GM19240 (cell line): ENCODE results near the gene CDKN2B.
"Not testable (repeated sequence)": the region's sequence is repeated elsewhere in the genome, so short reads cannot be mapped to it uniquely, and the experiment has no call there.

Experiments used
- DNase-seq: peaks from one replicate; pipeline ENCODE4 v3.0.0; 2011; ENCODE audit warnings: low spot score; ENCODE audit not compliant: insufficient read length

The CDKN2B gene, protein sequence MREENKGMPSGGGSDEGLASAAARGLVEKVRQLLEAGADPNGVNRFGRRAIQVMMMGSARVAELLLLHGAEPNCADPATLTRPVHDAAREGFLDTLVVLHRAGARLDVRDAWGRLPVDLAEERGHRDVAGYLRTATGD

DNA sequence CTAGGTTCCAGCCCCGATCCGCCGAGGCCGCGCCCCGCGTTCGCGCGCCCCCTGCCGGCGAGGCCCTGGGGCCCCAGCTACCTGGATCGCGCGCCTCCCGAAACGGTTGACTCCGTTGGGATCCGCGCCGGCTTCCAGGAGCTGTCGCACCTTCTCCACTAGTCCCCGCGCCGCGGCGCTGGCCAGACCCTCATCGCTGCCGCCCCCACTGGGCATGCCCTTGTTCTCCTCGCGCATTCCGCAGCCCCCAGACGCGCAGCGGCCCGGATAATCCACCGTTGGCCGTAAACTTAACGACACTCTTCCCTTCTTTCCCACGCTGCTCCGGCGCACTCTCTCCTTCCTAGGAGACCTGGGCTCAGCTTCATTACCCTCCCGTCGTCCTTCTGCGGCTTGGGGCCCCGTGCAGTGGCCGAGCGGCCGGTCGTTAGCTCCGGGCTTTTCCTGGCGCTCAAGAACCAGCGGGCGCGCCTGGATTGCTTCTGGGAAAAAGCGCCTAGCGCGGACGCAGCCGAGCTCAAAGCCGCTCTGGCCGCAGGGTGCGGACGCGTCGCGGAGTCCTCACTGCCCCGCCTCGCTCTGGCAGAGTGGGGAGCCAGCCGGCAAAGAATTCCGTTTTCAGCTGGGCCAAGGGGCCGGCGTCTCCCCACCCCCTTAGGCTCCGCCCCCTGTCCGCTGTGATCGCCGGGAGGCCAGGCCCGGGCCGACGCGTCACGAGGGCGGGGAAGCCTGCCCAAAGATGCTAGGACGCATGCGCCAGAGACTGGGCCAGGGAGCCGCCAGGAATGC lies at the start of gene CDKN2B:
Gene CDKN2B (minus strand): TSS at position 589 of the 789 bp plus-strand sequence. CDS start 352 bp downstream, at position 237.
- DNase-seq: peak; percentile 56

DNA sequence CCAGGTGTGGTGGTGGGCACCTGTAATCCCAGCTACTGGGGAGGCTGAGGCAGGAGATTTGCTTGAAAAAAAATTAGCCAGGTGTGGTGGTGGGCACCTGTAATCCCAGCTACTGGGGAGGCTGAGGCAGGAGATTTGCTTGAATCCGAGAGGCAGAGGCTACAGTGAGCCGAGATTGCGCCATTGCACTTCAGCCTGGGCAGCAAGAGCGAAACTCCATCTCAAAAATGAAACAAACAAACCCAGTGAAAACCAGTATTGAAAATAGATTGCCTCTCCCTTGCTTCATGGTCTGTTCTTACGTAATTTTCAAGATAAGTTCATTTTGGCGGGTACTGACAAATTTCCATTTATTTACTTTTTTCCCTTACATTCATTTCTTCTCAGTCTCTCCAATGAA lies 48.9 kb upstream of the CDKN2B start:
- DNase-seq: not testable (repeated sequence)

DNA sequence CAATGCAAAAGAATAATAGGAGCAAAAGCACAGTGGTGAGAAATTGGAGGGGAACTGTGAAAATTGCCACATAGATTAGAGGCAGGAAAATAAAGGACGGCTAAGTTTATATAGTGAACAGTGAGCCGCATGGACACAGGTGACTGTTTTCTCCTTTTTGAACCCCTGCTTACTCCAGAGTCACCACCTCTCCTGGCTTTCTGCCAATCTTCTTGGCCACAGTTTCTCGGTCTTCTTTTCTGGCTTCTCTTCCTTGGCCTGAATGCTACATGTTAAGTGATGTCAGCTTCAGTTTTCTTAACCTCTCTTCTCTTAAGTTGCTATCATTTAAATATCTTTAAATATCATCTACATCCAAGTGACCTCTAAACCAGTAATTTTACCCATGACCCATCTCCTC lies 47.3 kb upstream of the CDKN2B start:
- DNase-seq: no peak

DNA sequence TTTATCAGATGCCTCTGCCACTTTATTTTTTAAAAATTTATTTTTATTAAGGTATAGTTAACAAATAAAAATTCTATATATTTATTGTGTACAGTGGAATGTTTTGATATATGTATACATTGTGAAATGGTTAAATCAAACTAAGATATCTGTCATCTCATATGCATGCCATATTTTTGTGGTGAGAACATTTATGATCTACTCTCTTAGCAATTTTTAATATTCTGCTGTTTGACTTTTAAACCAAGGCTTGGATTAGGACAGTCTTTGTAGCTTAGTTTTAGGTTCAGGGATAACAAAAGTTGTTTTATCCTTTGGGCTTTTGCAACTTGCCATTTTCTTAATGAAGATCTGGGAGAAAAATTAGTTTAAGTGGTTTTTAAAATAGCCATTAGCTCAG lies 46.0 kb upstream of the CDKN2B start:
- no peak for DNase-seq

DNA sequence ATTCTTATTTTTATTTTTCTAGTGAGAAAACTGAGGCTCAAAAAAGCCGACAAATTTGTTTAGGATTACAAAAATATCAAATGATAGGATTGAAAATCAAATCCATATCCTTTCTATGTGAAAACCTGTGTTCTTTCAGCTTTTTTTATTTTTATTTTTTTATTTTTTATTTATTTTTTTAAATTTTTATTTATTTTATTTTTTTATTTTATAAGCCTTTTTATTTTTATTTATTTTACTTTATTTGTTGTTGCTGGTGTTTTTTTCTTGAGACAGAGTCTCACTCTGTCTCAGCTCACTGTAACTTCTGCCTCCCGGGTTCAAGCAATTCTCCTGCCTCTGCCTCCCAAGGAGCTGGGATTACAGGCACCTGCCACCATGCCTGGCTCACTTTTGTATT lies 45.4 kb upstream of the CDKN2B start:
- no peak for DNase-seq

DNA sequence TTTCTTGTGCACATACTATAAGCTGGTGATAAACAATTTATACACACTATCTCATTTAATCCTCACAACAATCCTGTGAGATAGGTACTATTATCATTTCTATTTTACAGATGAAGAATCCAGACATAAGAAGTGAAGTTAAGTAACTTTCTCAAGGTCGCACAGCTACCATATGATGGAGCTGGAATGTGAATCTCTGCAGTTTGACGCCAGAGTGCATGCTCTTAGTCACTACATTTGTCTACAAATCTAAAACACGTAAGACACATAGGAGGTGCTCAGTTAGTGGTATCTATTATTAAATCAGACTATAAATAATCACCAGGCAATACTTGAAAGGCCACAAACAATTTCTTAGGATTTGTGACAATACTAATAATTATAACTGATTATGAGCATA lies 45.0 kb upstream of the CDKN2B start:
- no peak for DNase-seq

DNA sequence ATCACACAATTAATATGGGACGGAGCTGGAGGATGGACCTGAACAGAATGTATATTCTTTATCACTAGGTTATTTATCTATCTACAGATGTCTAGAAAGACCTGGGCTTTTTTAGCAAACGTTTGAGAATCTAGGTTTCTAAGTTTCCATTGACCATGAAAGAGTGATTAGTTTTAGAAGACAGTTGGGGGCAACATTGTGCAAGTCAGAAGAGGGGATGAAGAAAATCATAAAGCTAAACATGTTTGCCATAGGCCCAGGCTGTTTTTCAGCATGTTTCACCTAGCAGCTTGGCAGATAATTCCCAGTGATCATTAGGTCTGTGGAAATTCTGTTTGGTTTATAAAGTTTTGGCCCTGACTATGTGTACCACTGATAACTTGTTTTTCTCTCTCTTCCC lies 44.1 kb upstream of the CDKN2B start:
- no peak for DNase-seq

DNA sequence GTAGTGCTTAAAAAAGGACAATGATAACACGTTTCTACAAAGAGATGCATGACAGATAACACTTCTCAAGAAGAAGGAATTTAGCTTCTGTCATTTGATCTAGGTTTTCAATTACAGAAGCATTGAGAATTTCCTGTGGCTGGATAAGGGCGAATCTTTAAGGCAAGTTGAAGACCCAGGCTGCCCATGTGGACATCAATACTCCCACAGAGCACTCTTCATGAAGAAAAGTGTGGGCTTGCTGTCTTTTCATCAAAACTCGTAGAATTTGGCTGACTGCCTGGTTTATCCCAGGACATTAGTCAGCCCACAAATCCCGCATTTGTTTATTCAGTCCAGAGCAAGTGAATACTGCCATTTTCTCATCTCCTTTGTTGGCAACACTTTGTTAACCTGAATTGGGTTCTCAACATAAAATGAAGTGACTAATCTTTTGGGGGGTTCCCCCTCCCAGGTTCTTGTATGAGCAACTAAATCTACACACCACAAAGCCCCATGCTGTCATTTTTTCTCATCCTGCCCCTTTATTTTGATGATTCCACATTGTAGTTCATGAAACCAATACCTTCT lies 43.4 kb upstream of the CDKN2B start:
- no peak for DNase-seq

DNA sequence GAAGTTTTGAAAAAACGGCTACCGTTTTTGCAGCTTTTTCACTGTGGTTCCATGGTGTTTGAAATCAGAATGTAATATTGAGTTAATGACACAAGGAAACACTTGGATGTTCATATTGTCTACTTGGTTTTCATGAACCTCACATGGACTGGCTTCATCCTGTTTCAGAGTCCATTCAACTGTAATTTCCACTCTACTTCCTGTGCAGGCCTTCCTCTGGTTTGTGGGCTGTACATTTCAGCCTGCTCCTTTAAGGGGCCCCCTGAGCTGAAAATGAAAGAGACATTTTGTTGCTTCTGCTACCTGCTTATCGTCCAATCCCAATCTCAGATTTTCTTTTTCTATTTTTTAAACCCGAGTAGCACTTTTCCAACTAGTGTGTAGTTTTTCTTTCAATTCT lies 41.8 kb upstream of the CDKN2B start:
- no peak for DNase-seq

DNA sequence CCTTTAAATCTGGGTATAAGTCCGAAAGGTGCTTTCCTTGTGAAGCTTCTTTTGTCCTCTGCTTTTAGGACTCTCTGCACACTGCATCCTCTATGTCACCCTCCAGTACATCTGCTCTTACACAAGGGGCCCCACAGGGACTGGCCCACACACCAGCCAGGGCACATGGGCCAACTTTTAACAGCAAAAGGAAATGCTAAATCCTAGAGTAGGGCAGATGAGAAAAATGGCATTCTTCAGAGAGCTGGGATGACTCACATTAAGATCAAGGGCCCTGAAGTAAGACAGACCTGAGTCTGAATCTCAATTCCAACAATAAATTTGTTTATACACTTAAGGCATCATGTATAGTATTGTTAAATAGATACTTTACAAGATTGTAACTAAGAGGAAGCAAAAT lies 40.3 kb upstream of the CDKN2B start:
- no peak for DNase-seq

DNA sequence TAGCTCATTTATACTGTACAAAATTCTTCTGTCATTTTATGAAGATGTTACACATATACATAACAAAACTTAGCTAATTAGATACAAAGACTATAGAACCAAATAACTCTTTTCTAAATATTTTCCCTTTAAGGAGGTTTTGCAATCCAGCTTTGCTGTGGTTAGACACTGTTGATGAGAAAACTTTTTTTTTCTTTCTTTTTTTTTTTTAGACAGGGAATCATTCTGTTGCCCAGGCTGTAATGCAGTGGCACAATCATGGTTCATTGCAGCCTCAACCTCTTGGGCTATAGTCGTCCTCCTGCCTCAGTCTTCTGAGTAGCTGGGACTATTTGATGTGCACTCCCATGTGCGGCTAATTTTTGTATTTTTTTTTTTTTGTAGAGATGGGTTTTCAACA lies 38.5 kb upstream of the CDKN2B start:
- DNase-seq: no peak

DNA sequence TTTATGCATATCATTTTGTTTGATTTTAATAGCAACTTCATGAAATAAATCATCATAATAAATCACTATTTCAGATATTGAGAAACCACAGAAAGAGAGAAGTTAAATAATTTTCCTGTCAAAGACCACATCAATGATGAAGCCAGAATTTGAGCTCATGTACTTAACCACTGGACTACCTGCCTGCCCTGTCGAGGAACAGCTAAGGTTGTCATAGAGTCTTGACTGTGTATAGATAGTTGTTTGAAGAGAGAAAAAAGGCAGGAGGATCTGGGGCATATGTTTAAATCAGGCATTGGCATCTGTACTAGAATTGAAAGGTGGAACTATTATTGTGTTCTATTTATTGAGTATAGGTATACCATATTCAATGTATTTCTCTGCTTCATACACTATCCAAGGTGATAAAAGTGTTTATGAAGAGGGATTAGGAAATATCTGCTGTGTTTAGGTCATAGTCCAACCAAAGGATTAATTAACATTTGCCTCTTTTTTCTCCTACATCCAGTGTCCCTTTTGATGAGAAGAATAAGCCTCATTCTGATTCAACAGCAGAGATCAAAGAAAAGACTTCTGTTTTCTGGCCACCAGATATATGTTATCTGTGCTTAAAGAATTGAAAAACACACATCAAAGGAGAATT lies 37.3 kb upstream of the CDKN2B start:
- no peak for DNase-seq

DNA sequence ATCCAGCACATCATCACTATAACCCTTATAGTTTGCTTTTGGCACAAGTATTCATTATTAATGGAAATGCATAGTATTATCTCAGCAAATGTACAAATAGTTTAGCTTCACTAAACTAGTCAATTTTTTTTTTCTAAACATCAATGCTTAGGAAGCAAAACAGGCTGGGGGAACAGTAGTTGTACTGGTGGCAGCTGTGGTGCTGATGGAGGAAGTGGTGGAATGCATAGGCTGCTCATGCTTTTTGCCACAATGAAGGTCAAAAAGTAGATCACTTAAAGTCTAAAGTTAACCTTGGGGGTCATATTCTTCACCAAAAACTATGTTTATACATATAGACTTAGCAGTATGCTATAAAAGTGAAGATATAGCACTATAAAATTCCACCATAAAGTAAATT lies 36.3 kb upstream of the CDKN2B start:
- no peak for DNase-seq

DNA sequence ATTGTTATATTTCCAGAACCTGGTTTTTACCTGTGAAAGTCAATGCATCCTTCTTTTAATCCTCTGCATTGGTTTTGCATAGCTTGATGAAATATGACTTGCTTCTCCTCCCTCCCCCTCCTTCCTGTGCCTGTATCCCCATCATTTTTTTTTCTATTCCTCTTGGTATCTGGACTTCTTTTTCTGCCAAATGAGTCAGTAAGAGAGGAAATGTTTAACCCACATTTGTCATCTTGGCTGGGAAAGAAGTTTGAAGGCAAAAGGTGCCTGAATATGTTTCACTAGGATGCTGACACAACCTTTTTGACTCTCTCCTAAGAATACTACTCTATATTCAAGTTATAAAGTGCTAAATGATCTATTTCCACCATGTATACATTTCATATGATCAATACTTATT lies 35.5 kb upstream of the CDKN2B start:
- DNase-seq: no peak

DNA sequence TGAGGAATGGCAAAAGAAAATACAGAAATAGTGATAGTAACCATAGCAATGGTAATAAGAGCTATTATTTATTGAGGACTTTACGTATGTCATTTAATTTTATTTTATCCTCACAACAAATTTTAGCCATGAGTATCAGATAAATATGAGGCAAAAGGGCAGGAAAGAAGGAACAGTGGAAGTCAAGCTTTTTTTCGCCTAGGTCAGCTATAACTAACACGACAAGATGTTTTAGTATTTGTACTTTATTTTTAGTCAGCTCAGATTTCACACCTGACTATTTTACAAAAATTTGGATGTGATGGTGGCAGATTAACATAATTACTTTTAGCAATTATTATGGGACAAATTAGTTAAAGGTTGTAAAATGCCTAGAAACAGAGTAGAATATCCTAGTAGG lies 34.8 kb upstream of the CDKN2B start:
- no peak for DNase-seq

DNA sequence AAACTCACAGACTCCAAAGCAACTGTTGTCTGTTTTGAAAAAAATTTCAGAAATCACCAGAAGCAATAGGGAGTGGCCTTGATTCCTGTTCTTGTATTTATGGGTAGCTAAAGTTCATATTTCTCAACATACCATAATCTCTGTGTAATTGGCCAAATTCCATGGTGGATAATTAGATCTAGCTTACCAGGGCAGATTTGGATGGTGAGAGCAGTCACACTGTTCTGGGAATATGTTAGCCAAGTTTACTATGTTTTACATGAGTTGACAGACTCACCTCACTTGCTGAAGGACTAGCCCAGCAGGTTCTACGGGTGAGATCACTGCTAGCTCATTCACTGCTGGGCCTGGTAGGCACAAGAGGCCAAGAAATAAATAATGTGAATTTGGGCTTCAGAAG lies 32.7 kb upstream of the CDKN2B start:
- no peak for DNase-seq

DNA sequence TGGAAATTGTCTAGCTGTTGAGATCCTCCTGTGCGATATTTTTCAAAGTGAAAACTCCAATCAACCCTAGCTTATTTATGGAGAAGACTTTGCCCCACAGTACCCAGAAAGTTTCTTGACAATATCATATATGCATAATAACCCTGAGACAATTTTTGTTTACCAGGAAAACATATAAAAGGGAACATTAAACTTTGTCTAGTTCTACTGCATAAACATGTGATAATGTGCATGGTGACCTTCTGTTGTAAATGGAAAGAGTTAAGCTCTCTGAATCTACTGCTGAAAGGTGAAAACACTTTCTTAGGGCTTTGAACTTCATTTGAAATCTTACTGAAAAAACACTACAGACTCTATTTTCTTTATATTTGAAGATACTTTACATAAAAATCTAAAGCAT lies 32.2 kb upstream of the CDKN2B start:
- no peak for DNase-seq

DNA sequence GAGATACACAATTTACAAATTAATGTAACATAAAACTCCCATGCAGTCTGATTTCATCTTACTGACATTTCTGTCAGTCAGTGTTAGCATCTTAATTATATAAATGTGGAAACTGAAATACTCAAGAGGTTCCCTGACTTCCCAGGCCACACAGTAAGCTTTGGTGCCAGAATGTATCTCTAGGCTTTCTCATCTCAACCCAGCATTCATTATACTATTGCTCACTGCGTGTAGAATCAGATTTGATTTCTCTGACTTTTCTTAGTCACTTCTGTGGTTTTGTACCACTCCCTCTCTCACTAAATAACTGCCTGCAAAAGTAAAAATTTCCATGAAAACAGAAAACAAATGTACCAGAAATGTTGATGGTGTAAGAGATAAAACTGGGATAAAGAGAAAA lies 31.7 kb upstream of the CDKN2B start:
- no peak for DNase-seq

DNA sequence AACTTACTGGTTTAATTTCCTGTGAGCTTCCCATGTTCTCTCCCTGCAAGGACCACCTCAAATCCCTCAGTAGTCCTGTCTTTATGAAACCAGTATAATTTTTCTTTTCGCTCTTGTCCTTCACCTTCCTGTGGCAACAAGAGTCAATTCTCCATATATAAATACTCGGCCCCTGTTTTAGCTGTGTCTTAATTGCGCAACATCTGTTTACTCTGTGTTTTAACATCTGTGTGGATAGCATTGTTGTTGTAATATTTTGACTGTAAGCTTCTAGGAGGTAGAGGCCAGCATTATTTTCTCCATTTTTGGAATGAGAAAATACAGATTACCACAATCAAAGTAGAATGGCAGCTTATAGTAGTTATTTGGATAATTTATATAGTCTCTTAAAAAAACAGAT lies 30.2 kb upstream of the CDKN2B start:
- no peak for DNase-seq

DNA sequence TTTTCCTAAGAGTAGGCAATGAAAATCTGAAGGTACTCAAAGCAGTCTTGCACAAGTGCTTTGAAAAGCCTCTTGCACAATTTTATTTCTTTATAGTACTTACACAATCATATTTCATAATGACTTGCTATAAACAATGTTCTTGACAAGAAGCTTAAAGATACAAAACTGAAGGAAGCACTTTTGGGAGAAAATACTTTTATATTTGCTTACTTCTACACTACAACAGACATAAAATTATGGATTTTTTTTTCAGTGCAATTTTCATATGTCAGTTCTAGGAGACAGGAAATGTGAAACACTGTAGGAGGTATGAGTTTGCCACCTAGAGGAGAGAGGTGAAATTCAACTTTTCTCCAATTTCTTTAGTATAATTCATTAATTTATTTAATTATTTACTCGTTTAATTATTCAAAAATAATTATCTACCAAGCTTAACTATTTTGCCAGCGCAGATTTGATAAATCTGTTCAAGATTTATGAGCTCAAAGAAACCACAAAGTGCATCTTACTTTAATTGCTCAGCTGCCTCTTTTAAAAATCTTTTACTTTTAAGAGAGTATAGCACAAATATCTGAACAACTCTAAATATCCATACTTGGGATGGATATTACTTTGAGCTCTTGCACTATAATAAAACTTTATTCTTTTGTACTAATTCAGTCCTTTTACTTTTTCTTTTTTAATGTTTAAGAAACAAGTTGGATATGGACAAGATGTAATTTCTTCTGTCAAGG lies 29.0 kb upstream of the CDKN2B start:
- no peak for DNase-seq

DNA sequence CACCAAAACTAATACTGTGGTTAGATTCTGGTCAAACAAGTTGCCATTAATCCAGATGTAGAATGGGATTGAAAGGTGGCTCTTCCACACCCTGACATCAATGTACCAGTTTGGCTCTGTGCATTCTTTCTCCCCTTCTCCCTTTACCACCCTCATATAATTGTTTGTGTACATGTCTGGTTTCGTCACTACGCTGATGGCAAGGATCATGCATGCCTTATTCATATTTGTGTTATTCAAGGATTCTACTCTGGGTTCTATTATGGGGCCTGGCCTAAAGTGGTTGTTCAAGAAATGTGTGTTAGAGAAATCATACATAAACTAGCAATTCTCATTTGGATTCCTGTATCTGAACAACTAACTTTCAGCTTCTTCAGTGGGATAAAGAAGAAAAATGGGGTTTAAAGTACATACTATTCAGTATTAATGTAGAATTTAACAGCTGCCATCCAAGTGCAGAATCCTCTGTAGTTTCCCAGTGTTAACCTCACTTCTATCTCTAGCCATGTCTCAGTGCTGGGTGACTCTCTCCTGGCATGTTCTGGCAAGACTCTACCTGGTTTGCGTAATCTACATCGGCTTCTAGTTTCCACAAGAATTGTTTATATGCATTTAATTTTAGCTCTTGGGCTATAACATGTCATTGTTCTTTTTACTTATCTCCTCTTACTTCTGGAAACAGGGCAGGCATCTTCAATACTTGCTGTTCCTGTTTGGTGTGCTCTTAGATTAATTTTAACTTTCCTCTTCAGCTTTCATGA lies 27.9 kb upstream of the CDKN2B start:
- no peak for DNase-seq
